Heart left ventricle (tissue), 13 donors: ENCODE measurements around the gene ZNF839.

ENCODE experiments used
- CTCF ChIP-seq, 12 donors: fragments of 200-600 bp; sonication (generic) in 4 of 12; IDR thresholded peaks; one replicate each; pipeline versions ENCODE4 v1.5.0 to v1.8.0; 2018 to 2022; ENCODE audit warnings: antibody characterized with exemption in 12 of 12, mild to moderate bottlenecking in 5 of 12
- POLR2A ChIP-seq, 2 donors: fragments of 450-650 bp; IDR thresholded peaks; one replicate each; pipeline ENCODE4 v1.6.1; 2017; ENCODE audit warnings: antibody characterized with exemption in 2 of 2, mild to moderate bottlenecking in 2 of 2, moderate library complexity in 2 of 2
- donor health status: ischemic (EF 13 %, LVEDD 7.1; RV severe dilation, severe dysfunction).
- donor health status: DM: no; HTN: yes; CAD: no.
- donor health status: DM: no; HTN: no; CAD: no.
- donor health status: ischemic (EF 25% LVEDD 6.9; RV normal size, moderate dysfunction).
- donor health status: ischemic (EF 25% LVEDD 5.7; RV mildly dilated, moderate dysfunction).
- donor health status: ischemic (EF 35%, LVEDD 5.7; RV mildly dilated, moderate dysfunction).
- donor health status: nonischemic (EF 11% LVEDD 7.7; RV severe dilation, severe dysfunction).
- donor health status: DM: yes; HTN: yes; CAD: no.
- donor health status: PGD.
- donor health status: ischemic (EF 29% LVEDD 5.4; RV normal size, mild dysfunction).
- donor health status: nonischemic (EF 23%, LVEDD 6.1; RV moderate dilation, normal function).

GRCh38 chr14:102292441-102292840, 27.1 kb upstream of the ZNF839 start:
- TF ChIP-seq CTCF (IDR thresholded peaks at IDR 0.05) = no peak
- no peak for TF ChIP-seq POLR2A (IDR thresholded peaks at IDR 0.05)
